Measurements from ENCODE around the gene LYPD1.

LYPD1 gene

DNA sequence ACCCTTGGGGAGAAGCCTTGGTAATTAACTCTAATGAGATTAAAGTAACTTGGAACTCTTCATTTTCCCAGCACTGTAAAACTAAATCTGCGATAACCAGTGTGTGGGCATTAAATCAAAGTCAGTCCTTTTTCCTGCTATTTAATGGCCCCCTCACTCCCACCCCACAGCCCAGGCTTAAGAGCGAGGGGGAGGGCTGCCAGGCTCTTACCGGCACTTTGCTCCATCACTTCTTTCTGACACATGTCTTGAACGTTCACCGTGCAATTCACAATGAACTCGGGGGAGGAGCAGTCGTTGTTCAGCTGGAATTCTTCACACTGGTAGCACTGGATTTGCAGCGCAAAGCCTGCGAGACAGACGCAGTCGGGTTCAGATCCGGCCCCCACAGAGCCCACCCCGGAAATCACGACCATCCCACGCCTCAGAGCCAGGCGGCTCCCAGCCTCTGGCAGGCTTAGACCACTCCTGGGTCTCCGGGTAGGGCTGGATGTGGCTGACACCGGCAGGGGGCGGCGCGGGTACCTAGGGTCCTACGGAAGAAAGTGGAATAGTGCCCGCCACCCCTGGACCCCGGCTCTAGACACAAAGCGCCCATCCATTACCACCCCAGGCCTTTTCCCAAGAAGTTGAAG lies 1.7 kb downstream of the LYPD1 start:
- no peak for DNase-seq

DNA sequence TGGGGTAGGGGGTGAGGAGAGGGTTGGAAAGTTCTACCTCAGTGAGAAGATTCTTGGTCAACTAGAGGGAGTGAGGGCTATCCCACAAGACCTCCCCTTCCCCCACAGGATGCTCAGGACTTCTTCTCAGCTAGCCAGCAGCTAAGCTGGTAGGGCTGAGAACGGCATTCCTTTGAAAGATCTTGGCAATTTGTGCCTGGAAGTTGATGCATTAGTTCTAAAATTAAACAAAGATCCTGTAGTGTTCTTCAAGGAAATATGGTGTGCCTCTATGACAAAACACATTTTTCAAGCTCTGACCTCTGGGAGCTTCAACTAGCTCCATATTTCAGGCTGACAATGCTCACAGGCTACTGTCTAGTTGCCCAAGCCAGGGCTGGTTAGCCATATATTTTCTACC lies 2.3 kb downstream of the LYPD1 start:
- DNase-seq = peak; percentile 39

DNA sequence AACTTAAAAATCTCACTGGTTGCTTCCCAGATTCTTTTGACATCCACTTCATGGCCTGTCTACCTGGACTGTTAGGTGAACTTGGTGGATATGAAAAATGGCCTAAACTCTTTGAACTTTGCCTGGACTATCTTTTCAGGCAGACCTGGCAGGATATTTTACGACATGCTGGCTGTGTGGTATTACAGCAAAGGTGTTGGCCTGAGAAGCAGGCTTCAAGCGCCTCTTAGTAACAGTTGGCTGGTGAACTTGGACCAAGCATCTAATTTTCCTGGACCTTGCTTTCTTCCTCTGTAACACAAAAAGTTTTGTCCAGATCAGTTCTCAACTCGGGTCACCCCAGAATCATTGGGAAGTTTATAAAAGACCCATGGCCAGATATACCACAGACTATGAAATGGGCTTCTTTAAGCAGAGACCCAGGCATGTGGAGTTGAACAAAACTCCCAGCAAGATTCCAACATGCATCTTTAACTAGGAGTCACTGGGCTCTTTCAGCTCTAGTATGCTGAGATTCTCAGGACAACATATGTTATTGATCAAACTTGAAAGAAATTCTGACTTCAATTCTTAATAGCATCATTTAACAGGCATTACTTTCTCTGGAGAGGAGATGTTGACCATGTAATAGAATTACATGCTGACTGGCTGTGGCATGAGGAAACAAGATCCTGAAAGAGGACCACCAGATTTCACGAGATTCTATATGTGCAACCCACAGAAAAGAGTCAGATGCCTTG lies 4.4 kb downstream of the LYPD1 start:
- DNase-seq = no peak

DNA sequence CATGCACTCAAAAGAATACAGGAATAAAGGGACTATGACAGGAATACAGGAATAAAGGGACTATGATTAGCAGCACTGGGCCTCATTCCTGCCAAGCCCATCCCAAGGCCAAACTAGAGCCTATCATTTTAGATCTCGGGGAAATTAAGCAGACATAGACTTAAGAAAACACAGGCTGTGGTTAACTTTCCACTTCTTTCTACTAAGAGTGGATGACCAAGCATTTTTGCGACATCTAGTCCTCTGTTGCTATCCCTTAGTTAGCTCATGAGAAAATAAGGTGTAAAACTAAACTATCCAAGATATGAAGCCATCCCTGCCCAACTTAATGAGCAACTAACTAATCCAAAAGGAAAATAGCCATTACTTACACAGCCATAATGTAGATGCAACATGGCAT lies 5.9 kb downstream of the LYPD1 start:
- DNase-seq = no peak

DNA sequence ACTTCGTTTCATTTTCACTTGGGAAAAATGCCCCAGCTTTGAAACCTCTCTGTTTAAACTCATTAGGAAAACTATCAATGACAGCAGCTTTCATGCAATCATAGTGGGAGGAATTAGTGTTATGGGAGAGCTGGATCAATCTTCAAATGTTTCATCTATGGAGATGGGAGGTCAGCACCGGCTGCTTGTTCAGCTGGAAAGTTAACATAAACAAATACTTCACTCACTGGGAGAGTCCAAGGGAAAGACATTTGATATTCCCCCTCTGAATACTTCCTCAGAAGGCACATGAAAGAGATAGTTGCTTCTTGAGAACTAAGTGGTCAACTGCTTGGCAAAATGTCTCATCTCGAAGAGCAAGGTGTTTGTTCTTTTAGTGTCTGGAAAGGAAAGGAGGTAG lies 7.3 kb downstream of the LYPD1 start:
- no peak for DNase-seq

DNA sequence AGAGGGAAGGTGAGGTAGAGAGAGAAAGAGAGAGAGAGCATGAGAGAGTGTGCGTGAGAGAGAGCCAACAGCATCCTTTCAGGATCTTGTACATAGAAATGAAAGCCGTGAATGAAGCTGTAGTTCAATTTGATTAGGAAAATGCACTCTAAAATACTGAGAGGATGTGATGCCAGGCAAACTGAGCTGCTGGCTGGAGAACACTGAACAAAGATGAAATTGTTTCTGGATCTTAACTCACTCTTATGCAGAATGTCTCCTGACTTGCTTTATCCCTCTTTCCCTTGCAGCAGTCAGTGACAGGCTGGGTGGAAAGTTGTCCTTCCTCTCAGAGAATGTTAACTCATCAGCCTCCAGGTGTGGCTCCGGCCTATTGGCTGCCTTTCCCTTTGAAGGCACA lies 10.7 kb downstream of the LYPD1 start:
- DNase-seq = no peak

DNA sequence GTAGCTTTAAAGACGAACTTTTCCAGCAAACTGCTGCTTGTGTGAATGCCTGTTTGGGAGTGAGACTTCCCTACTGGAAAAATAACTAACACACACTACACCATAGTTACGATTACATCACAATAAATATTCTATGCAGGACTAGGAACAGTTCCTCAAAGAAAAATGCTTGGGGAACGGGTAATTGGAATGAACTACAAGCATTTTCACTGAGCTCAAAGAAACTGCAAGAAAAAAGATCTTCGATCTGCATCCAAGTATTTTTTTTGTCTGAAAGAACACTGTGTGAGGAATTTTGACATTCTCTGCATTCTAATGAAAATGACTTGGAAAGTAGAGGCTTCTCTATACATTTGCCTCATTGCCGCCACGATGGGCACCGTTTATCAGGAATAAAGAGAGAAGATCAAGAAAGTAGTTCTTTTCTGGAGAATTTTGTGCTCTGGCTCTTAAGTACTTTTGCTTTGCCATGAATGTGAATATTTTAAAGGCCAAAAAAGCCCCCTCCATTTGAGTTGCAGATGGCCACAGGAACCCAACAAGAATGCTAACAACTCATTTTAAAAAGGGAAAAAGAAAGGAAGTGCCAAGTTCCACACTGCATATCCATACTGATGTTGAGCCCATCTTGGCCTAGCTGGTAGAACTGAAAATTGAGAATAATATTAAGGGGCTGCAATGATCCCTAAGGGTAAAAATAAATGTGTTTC lies 13.6 kb downstream of the LYPD1 start:
- DNase-seq = no peak

DNA sequence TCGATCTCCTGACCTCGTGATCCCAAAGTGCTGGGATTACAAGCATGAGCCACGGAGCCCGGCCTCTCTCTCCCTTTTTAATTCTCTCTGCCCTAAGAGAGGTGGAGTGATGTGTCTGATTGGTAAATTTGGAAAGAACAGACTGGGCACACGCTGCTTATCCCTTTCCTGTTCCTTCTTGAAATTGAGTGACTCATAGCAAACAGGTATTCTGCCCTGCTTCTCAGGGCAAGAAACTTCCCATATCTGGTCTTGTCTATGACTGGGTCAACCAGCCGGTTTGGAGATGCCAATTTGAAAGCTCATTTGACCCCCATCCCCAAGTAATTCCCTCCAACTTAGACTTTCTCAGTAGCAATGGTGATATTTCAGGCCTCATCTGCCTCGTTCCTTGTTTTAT lies 15.0 kb downstream of the LYPD1 start:
- DNase-seq = no peak

DNA sequence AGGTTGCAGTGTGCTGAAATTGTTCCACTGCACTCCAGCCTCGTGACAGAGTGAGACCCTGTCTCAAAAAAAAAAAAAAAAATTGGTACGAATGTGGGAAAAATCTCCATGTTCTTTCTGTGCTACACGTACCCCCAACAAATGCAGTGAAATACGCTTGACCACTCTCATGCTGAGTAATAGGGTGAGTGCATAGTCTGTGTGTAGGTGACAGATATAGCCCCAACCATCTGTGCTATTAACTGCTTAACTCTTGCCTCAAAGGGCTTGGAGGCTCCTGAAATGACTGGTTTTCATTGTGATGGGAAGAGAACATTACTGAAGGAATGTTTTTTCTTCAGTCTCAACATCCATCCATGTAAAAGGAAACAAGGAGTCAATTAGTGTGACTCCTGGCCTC lies 15.7 kb downstream of the LYPD1 start:
- no peak for DNase-seq

DNA sequence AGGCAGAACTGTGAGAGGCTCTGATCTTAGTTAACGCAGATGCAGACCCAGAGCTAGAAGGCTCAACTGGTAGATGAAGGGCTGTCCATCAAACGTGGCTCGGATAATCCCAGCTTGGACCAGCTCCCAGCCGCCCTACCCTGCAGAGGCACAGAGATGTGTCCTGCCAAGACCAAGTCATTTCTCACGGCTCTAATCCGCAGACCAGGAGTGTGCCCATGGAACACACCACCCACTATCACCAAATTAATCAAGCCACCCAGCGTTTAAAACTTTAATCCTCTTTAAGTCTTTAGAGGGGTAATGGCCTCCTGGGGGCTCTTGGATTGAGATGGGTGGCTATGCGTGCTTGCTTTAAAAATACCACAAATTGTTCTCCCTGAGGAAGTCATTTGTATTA lies 17.5 kb downstream of the LYPD1 start:
- no peak for DNase-seq

DNA sequence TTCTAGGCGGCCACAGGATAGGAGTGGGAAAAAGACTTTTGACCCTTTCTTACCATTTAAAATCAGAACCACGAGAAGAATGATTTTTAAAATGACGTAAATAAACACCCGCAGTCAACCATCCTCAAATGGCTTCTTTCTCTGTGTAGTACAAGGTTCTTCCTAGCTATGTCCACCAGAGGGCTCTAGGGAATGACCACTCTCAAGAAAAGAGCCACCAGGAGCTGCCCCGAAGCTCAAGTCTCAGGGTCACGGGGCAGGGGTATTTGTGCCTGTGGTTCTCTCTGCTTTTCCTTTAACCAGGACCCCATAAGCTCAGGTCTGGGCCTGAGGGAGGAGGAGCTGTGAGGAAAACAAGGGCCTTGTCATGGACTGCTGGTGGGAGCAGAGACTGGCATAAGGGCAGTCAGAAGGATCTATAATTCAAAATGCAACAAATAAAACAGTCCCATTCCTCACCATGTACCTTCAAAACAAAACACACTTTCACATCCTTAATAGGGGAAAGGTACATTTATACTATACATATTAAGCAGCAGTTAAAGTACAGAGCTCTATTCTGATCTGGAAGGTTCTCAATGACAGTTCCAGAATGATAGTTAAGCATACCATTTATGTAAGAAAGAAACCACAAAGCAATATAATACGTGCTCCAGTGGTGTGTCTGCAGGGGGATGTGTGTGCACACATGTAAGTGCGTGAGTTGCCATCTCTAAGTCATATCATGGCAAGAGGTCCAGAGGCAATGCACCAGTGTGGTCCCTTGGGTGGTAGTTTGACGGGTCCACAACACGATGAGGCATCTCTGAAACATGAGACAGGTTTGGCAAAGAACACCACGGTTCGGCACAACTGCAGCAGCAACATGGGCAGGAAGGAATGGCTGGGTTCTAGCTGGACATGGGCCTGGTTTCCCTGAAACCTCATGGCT lies 18.6 kb downstream of the LYPD1 start:
- peak; percentile 30 for DNase-seq

DNA sequence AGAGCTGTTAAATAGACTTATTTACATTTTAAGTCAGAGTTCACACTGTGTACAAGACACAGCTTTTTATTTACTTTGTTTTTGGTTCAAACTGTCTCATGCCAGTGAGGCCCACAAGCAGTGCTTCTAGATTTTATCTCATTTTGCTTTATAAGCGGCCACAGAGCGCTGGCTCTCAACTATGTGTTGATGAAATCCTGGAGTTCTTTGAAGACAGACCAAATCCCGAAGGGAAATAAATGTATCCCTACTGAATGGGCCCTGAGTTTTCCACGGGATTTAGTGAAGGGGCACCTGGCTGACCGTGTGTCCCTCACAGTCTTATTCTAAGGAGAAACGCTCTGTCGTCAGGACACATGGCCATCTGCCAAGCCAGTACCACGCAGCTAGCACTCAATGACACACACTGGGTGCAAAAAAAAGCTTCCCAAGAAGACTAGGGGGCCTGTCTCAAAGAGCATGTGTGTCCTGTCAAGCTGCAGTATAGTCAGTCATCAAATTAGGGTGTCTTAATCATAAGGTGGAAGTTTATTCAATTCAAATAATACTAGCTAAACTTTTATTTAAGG lies 23.4 kb downstream of the LYPD1 start:
- DNase-seq = no peak

DNA sequence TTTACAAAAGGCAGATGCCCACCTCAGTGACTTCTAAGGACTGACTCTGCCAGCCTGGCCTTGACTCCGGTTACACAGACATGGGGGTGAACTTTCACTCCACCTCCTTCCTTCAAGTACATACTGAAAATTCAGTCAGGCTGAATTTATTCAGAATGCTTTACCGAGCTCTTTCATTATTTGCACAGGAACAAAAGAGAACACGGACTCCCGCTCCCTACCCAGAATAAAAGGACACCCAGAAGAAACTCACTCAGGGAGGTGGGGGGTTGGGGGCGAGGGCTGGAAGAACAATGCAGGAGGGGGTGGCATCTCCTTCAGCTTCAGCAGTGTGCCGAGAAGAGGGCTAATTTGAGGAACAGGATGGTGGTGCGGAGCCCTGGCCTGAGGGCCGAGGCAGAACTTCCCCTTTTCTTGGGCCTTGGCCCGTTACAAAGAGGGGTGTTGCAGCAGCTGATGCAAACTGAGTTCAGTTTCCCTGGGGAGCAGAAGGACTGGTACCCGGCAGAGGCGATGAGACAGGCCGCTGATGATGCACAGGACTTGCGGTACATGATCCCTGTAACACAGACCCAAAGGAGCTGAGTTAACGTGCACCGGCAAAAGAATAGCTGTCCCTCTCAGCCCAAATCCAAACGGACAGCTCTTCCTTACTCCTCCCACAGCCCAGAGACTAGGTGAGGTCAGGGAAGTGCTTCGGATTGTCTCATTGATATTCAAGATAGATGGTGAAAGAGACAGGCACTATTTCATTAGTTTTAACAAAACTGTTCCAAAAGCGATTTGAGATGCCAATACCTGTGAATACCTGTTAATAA lies 24.1 kb downstream of the LYPD1 start:
- DNase-seq = no peak

DNA sequence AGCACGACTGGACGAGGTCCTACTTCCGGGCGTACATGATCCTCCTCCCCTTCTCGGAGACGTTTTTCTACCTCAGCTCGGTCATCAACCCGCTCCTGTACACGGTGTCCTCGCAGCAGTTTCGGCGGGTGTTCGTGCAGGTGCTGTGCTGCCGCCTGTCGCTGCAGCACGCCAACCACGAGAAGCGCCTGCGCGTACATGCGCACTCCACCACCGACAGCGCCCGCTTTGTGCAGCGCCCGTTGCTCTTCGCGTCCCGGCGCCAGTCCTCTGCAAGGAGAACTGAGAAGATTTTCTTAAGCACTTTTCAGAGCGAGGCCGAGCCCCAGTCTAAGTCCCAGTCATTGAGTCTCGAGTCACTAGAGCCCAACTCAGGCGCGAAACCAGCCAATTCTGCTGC lies 24.8 kb downstream of the LYPD1 start:
- DNase-seq = no peak

DNA sequence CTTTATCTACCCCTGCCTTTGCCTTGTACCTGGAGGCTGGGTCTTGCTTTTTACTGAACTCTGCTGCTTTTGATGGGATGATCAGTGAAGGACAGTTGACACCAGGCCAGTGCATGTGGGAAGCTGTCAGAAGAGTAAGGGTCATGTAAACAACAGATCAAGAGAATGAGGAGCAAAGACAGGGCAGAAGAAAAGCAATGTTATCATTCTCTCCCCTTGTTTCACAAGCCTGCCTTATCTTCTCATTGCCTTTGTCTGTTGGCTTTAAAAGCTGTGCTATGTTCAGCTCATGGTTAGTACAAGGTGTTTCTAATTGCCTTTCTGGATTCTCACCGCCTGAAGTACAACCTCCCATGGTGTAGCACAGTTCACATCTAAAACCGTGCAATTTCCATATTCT lies 27.6 kb downstream of the LYPD1 start:
- no peak for DNase-seq

DNA sequence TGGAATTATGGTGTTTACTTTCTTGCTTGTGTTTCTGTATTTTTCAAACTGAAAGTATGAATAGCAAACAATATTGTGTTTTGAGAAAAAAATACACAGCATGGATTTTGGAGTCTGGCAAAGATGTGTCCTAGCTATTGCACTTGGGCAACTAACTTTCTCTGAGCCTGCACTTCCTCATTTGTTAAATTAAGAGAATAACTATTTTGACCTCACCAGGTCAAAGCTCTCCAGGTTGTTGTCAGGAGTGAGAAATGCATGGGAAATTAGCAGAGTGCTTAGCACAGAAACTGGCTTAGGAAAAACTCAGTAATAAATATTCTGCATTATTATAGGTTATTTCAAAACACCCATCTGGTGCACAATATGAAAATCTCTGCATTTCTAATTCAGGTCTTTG lies 28.2 kb downstream of the LYPD1 start:
- no peak for DNase-seq

DNA sequence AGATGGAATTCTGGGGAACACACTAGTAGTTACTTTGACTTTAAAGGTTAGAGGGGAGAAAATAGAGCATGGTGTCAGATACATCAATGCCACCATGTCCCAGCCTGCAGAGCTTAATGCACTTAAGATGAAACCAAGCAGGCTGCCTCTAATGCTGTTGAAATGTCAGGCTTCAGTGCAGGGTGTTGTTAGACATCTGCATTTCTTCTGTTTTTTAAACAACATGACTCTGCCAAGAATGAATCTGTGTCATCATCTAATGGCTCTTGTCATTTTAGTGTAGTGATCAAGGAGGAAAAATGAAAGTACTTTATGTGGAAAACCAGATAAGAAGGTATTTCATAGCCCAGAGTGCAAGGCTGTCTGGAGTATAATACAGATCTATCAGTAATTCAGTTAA lies 29.9 kb downstream of the LYPD1 start:
- DNase-seq = no peak

DNA sequence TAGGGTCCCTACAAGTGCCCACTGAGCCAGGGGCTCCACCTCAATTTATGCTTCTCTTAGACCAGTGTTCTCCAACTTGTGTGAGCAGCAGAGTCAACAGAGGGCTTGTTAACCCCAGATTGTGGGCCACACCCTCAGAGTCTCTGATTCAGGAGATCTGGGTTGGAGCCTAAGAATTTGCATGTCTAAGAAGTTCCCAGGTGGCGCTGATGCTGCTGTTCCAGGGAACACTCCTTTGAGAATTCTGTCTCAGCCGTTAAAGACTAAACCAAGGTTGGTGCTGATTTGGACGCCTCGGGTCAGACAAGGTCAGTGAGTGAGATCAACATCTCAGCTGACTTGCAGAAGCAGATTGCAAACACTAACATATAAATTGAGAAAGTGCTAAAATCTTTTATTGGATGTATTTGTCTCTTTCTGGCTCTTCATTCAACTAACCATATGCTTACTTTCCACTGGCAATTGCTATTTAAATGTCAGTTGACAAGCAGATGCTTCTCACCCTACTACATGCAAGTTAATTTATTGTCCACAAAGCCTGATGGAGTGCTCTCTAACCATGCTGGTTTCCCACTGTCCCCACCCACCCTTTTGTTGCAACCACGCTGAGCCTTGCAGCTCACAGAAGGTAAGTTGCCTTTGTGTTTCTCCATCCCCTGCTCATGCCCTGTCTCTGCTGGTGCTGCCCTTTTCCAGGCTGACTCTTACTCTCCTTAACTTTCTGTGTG lies 31.5 kb downstream of the LYPD1 start:
- DNase-seq = no peak

DNA sequence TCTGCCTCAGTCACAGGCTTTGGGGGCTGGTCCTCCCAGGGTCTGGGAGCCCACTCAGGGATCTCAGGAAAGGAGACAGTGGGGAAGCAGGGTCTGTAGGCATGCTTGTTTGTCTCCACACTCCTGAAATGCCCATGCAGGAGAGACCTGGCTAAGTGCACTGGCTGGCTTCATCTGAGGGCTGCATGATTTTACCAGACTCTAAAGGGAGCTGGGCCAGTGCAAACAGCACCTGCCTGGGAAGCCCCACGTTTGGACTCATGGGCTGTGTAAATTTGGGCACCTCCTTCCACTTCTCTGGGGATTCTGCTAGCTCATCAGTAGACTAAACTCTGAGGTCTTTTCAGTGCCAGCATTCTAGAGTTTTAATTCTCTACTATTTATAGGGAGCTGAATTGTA lies 33.7 kb downstream of the LYPD1 start:
- DNase-seq = no peak

DNA sequence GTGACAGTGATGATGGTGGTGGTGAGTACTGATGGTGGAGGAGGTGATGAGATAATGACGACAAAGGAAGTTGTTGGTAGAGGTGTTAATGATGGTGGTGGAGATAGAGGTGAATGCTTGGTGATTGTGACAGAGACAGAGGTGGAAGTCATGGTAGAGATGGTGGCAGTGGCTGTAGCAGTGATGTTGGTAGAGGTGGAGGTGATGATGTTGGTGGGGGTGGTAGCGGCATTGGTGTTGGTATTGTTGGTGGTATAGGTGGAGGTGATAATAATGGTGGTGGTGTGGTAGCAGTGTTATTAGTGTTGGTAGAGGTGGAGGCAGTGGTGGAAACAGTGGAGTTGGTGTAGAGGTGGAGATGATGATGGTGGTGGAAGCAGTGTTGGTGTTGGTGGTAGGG lies 36.4 kb downstream of the LYPD1 start:
- no peak for DNase-seq

DNA sequence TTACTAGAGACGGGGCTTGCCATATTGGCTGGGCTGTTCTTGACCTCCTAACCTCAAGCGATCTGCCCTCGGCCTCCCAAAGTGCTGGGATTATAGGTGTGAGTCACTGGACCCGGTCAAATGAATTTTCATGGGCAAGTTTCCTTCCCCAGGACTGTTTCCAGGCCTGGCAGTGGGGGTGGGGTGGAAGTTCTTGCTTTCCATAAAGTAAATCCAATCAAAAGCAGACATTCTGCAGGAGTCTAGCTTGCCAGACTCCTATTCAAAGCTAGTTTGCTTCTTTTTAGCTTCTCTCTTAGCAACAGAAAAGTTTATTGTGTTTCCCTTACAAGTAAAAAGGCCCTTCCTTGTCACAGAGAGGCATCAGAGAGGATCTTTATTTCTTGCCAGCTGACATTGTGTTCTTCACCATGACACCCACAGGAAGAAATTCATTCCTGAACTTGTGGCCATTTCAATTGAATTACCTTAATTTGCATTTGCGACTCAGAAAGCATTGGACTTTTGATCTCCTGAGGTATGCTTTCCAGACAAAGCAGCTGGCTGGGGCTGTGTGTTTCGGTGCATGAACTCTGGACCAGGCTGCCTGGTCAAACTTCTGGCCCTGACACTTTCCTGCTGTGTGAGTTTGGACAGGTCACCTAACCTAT lies 37.9 kb downstream of the LYPD1 start:
- DNase-seq = no peak

Measured in fibroblast of skin of right quadriceps (primary cell).